AG04450 (cell line): ENCODE data around the gene SLIT3. TPM values are rescaled to one million over a fixed set of nuclear protein-coding genes. Genes with fewer than 3 reads are reported as not detected.

ENCODE experiments used
- CTCF ChIA-PET: fragments of 300-600, 350-600 bp; formaldehyde crosslinking; extraction: SDS; loops from one replicate; lab custom pipeline; 2022; ENCODE audit warnings: antibody characterized with exemption, inconsistent platforms; lab: Charles Lee
- POLR2A ChIA-PET: fragments of 350-600 bp; formaldehyde crosslinking; extraction: SDS; loops from one replicate; lab custom pipeline; 2021; ENCODE audit warnings: antibody characterized with exemption, inconsistent platforms; lab: Yijun Ruan, JAX
- DNase-seq: peaks from one replicate; pipeline ENCODE4 v3.0.0-alpha.2; 2011; ENCODE audit warnings: low read depth, low spot score
- H3K27ac ChIP-seq: one replicate; pipeline ENCODE4 v1.5.1; 2012; ENCODE audit warnings: low read depth, low read length, control low read depth
- H3K27me3 ChIP-seq: one replicate; pipeline ENCODE4 v1.6.0; 2012; ENCODE audit warnings: low read length; ENCODE audit not compliant: control insufficient read depth, insufficient read depth
- H3K4me3 ChIP-seq: 2 replicates; pipeline ENCODE4 v1.5.1; 2011; ENCODE audit warnings: mild to moderate bottlenecking, low read depth, low read length, control low read depth
- H3K9me3 ChIP-seq: 2 replicates; pipeline ENCODE4 v1.5.1; 2012; ENCODE audit warnings: low read length; ENCODE audit not compliant: control insufficient read depth, insufficient read depth
- CTCF ChIP-seq: IDR thresholded peaks from 2 replicates; pipeline ENCODE4 v1.5.1; 2011; ENCODE audit warnings: low read depth, low read length, control low read depth, inconsistent platforms
- polyA plus RNA-seq: library from polyadenylated mRNA; depleted of rRNA; stranded (reverse); fragments of >200 nt; gene quantifications from 2 replicates; pipeline ENCODE4 v1.2.3, GENCODE V29; 2011

Gene SLIT3
- polyA plus RNA-seq, 1 experiment, result 0.26 TPM

GRCh38 chr5:168624850-168625364 lies 676.0 kb downstream of the SLIT3 start:
- Histone ChIP-seq H3K9me3 (no peaks in the 10 kb centered on the region), H3K27me3 (peaks cover 2% of the 10 kb centered on the region), H3K27ac (no peak overlapping the region), H3K4me3 (no peak overlapping the region)
- CTCF ChIA-PET, result no interaction called here
- POLR2A ChIA-PET, result interaction anchor here (0.5 to 0.9 kb wide), 2 partner anchors 45 to 98 kb away, joined by 3 to 5 read pairs; no protein-coding TSS in a partner anchor
- DNase-seq, result no peak
- no peak for TF ChIP-seq CTCF

GRCh38 chr5:168620807-168621206 lies 680.1 kb downstream of the SLIT3 start:
- Histone ChIP-seq H3K27me3 (no peaks in the 10 kb centered on the region), H3K4me3 (no peak overlapping the region), H3K9me3 (no peaks in the 10 kb centered on the region), H3K27ac (no peak overlapping the region)
- ChIA-PET CTCF (interaction anchor here (0.6 kb wide), 1 partner anchor 43 kb away, joined by 3 read pairs; no protein-coding TSS in a partner anchor), POLR2A (no interaction called here)
- no peak for TF ChIP-seq CTCF
- no peak for DNase-seq

- ChIA-PET POLR2A (no interaction called here), CTCF (no interaction called here)
- Histone ChIP-seq H3K27me3 (no peaks in the 10 kb centered on the region), H3K4me3 (no peak overlapping the region), H3K27ac (no peak overlapping the region), H3K9me3 (no peaks in the 10 kb centered on the region)
- no peak for TF ChIP-seq CTCF
- DNase-seq, result no peak
Observed at GRCh38 chr5:168614661-168615060, 686.3 kb downstream of the SLIT3 start.

DNA sequence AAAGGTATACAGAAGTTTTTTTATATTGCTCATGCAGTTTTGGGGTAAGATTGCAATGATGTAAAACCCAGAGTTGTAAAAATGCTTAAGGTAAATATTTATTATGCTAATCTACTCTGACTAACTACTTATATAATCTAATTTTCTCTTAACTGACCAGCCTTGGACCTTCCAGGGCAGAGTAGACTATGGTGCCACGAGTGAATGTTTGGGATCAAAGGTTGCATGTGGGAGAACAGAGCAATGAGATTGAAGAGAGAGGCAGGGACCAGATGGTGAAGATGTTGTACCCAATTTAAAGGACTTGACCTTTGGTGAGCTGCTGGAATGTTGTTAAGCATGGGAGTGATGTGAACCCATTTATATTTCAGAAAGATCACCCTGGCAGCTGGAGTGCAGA lies 686.9 kb downstream of the SLIT3 start:
- H3K27me3 ChIP-seq, result no peaks in the 10 kb centered on the region
- no peak overlapping the region for H3K27ac ChIP-seq
- H3K9me3 ChIP-seq, result no peaks in the 10 kb centered on the region
- no peak for TF ChIP-seq CTCF
- H3K4me3 ChIP-seq, result no peak overlapping the region
- CTCF ChIA-PET, result no interaction called here
- no peak for DNase-seq
- POLR2A ChIA-PET, result no interaction called here

DNA sequence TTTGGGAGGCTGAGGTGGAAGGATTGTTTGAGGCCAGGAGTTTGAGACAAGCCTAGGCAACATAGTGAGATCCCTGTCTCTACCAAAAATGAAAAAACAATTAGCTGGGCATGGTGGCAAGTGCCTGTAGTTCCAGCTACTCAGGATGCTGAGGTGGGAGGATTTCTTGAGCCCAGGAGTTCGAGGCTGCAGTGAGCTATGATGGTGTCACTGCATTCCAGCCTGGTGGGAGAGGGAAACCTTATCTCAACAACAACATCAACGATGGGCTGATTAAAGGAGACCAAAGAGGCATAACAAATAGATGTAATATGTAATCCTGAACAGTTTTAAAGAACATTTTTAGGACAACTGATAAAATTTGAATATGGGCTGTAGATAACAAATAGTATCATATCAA lies 687.5 kb downstream of the SLIT3 start:
- no peak for TF ChIP-seq CTCF
- ChIA-PET CTCF (no interaction called here), POLR2A (no interaction called here)
- no peak overlapping the region for H3K4me3 ChIP-seq
- no peaks in the 10 kb centered on the region for H3K27me3 ChIP-seq
- DNase-seq, result no peak
- no peak overlapping the region for H3K27ac ChIP-seq
- H3K9me3 ChIP-seq, result no peaks in the 10 kb centered on the region
